Activated CD4-positive, alpha-beta T cell treated with anti-CD3 and anti-CD28 coated beads, Interleukin-2, amount 50 U/mL, for 16 hours (primary cell): ENCODE data around the gene STAT6.

Experiments used
- DNase-seq: peaks from one replicate; pipeline ENCODE4 v3.0.0-alpha.2; 2020

STAT6 gene

DNA sequence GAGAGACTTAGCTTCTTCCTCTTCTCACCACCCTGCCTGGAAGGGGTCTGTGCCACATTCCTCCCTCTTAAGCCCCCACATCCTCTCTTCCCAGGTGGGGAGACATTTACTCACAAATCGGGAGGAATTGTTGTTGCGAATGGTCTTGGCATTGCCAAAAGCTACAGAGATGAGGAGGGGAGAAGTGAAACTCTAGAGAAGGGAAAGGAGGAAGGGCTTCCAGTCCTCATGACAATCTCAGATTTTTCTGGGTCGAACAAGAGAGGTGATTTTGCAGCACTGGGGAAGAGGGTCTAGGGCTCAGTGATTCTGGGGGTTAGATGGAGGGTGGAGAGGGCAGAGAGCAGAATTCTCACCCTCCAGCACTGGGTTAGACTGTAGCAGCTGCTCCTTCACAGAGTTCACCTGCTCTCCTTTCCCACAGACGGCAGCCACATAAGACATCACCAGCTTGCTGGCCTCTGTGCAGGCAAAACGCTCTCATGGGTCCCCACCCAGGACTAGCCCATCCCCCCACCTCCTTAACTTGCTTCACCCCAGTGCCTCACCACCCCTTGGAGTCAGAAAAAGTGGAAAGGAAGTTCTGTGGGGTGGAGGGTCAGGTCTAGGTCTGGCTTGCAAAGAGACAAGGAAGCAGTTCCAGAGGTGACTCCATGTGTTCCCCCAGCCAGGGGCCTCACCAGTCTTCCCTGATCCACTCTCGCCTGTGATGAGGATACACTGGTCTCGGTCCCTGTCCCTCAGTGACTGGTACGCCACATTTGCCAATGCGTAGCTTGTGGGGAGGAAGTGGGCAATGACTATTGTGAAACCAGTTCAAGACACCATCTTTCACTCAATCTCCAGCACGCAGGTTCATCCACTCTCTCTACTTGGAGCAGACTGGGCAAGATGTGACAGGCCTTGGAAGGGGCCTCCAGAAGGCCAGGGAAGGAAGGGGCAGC lies 63.9 kb downstream of the STAT6 start:
- DNase-seq, result peak; percentile 77

DNA sequence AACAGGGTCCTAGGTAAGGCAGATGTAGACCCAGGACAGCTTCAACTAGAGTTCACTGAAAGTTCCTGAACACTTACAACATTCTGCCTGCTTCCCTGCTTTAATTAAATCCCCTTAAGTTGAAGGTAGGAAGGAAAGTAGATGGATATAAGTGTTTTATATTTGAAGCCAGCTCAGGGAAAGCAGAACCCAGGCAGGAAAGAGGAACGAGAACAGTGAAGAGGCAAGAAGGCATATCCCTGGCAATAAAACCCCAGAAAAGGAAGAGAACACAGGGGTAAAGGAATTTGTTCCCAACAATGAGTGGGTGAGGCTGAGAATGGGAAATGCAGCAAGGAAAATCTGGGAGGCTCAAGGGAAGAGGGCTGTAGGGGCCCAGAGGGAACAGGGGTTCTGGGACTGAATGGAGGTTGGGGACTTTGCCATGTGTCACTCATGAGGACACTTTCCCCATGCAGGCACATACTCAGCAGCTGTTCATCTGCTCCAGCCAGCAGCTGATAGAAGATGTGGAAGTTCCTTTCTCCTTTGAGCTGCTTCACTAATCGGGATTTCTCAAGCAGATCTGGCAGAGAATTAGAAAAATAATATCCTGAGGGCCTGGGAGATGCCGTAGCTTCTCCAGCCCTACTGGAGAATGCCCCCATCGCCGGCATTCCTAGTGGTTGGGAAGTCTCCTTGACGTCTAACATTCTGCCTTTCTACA lies 64.9 kb downstream of the STAT6 start:
- no peak for DNase-seq
